HG03139 (cell line): Measurements from ENCODE around the gene CREBZF.
"Not testable (repeated sequence)": the region's sequence is repeated elsewhere in the genome, so short reads cannot be mapped to it uniquely, and the experiment has no call there.

ENCODE experiments used
- ATAC-seq: cut with Tn5 transposase; IDR thresholded peaks from one replicate; pipeline ENCODE4 v1.9.1; 2021; ENCODE audit not compliant: unreplicated experiment

CREBZF gene

GRCh38 chr11:85670949-85671663 lies 6.2 kb upstream of the CREBZF start:
- ATAC-seq = not testable (repeated sequence)

- ATAC-seq = no peak
Measured at GRCh38 chr11:85668157-85668556, 3.2 kb upstream of the CREBZF start.

- no peak for ATAC-seq
Measured at GRCh38 chr11:85666687-85667086, 1.8 kb upstream of the CREBZF start.

GRCh38 chr11:85665733-85666132 lies 804 bp upstream of the CREBZF start:
- ATAC-seq = no peak

GRCh38 chr11:85663753-85664614 lies 945 bp downstream of the CREBZF start:
- peak; percentile 61 for ATAC-seq

GRCh38 chr11:85663080-85663752 lies 1.7 kb downstream of the CREBZF start:
- no peak for ATAC-seq

GRCh38 chr11:85661972-85662664 lies 2.8 kb downstream of the CREBZF start:
- ATAC-seq = no peak

- ATAC-seq = no peak
Measured at GRCh38 chr11:85658180-85658579, 6.7 kb downstream of the CREBZF start.

- ATAC-seq = no peak
Measured at GRCh38 chr11:85656777-85657176, 8.2 kb downstream of the CREBZF start.

GRCh38 chr11:85654343-85654742 lies 10.6 kb downstream of the CREBZF start:
- not testable (repeated sequence) for ATAC-seq

GRCh38 chr11:85652786-85653447 lies 12.0 kb downstream of the CREBZF start:
- ATAC-seq = no peak

GRCh38 chr11:85651118-85651517 lies 13.8 kb downstream of the CREBZF start:
- ATAC-seq = no peak

GRCh38 chr11:85647604-85648299 lies 17.2 kb downstream of the CREBZF start, which contains the start of gene TMEM126A:
Gene TMEM126A (plus strand): TSS chr11:85647967. CDS start chr11:85650256, 2,289 bp downstream.
- peak; percentile 100 for ATAC-seq

- ATAC-seq = no peak
Measured at GRCh38 chr11:85647078-85647477, 17.9 kb downstream of the CREBZF start.

- no peak for ATAC-seq
Measured at GRCh38 chr11:85643191-85643614, 21.7 kb downstream of the CREBZF start.

- ATAC-seq = no peak
Measured at GRCh38 chr11:85634747-85635146, 30.2 kb downstream of the CREBZF start.

GRCh38 chr11:85628771-85629341 lies 36.1 kb downstream of the CREBZF start:
- ATAC-seq = peak; percentile 4

GRCh38 chr11:85627998-85628770 lies 36.7 kb downstream of the CREBZF start, which contains the start of gene TMEM126B:
Gene TMEM126B (plus strand): TSS chr11:85628593. CDS start chr11:85628608, 15 bp downstream.
- ATAC-seq = peak; percentile 100
